HK-2 (cell line): Measurements from ENCODE around the gene SLIT3.

ENCODE experiments used
- DNase-seq: peaks from one replicate; pipeline ENCODE4 v3.0.0-alpha.2; 2018; ENCODE audit not compliant: unreplicated experiment

The SLIT3 gene

GRCh38 chr5:169080448-169080911 lies 220.5 kb downstream of the SLIT3 start:
- no peak for DNase-seq

- DNase-seq = no peak
Observed at GRCh38 chr5:169079697-169080096, 221.2 kb downstream of the SLIT3 start.

- no peak for DNase-seq
Observed at GRCh38 chr5:169074839-169075238, 226.1 kb downstream of the SLIT3 start.

GRCh38 chr5:169072233-169072632 lies 228.7 kb downstream of the SLIT3 start:
- DNase-seq = no peak

- DNase-seq = no peak
Observed at GRCh38 chr5:169070413-169070812, 230.5 kb downstream of the SLIT3 start.

- no peak for DNase-seq
Observed at GRCh38 chr5:169067751-169068173, 233.2 kb downstream of the SLIT3 start.

GRCh38 chr5:169065400-169065799 lies 235.5 kb downstream of the SLIT3 start:
- DNase-seq = no peak

GRCh38 chr5:169064093-169064492 lies 236.8 kb downstream of the SLIT3 start:
- DNase-seq = no peak

GRCh38 chr5:169063316-169063953 lies 237.5 kb downstream of the SLIT3 start:
- no peak for DNase-seq

- no peak for DNase-seq
Observed at GRCh38 chr5:169062690-169063089, 238.2 kb downstream of the SLIT3 start.

- no peak for DNase-seq
Observed at GRCh38 chr5:169054506-169054905, 246.4 kb downstream of the SLIT3 start.

GRCh38 chr5:169052207-169052606 lies 248.7 kb downstream of the SLIT3 start:
- no peak for DNase-seq

GRCh38 chr5:169051351-169051750 lies 249.6 kb downstream of the SLIT3 start:
- DNase-seq = no peak

GRCh38 chr5:169050636-169051035 lies 250.3 kb downstream of the SLIT3 start:
- no peak for DNase-seq

GRCh38 chr5:169050146-169050571 lies 250.8 kb downstream of the SLIT3 start:
- DNase-seq = no peak

- DNase-seq = no peak
Observed at GRCh38 chr5:169049712-169050111, 251.2 kb downstream of the SLIT3 start.

GRCh38 chr5:169048181-169049125 lies 252.5 kb downstream of the SLIT3 start:
- no peak for DNase-seq

GRCh38 chr5:169044962-169045361 lies 256.0 kb downstream of the SLIT3 start:
- no peak for DNase-seq

- DNase-seq = no peak
Observed at GRCh38 chr5:169041180-169041579, 259.8 kb downstream of the SLIT3 start.

- no peak for DNase-seq
Observed at GRCh38 chr5:169039592-169039991, 261.3 kb downstream of the SLIT3 start.

GRCh38 chr5:169037466-169037865 lies 263.5 kb downstream of the SLIT3 start:
- DNase-seq = no peak

GRCh38 chr5:169036079-169036805 lies 264.7 kb downstream of the SLIT3 start:
- DNase-seq = no peak
